OCI-LY1 (cell line): Measurements from ENCODE around the gene GCDH.

ENCODE experiments used
- H2AFZ ChIP-seq: fragments of 200-600 bp; sonication (generic), shearing (Covaris generic); 2 replicates; pipeline ENCODE4 v1.6.0; 2014; ENCODE audit warnings: antibody characterized with exemption, mild to moderate bottlenecking, low read length
- H3F3A ChIP-seq: fragments of 200-600 bp; sonication (generic), shearing (Covaris generic); 2 replicates; pipeline ENCODE4 v1.6.0; 2014; ENCODE audit warnings: mild to moderate bottlenecking, antibody characterized with exemption, low read length, moderate library complexity; ENCODE audit not compliant: insufficient read depth
- H3K27ac ChIP-seq: fragments of 200-600 bp; sonication (generic); 2 replicates; pipeline ENCODE4 v1.5.1; 2014; ENCODE audit warnings: low read length, mixed run types, mild to moderate bottlenecking, low read depth; ENCODE audit not compliant: poor library complexity, severe bottlenecking
- H3K27me3 ChIP-seq: fragments of 200-600 bp; sonication (generic); 2 replicates; pipeline ENCODE4 v1.6.0; 2014; ENCODE audit warnings: antibody characterized with exemption, mild to moderate bottlenecking, low read length, moderate library complexity; ENCODE audit not compliant: insufficient read depth
- H3K36me3 ChIP-seq: fragments of 200-600 bp; sonication (generic); 2 replicates; pipeline ENCODE4 v1.6.1; 2014; ENCODE audit warnings: mild to moderate bottlenecking, antibody characterized with exemption, low read length, moderate library complexity, mixed read lengths; ENCODE audit not compliant: insufficient read depth
- H3K4me1 ChIP-seq: fragments of 200-600 bp; sonication (generic); 2 replicates; pipeline ENCODE4 v1.5.1; 2014; ENCODE audit warnings: mild to moderate bottlenecking, low read length, moderate library complexity; ENCODE audit not compliant: insufficient read depth, severe bottlenecking
- H3K4me2 ChIP-seq: fragments of 200-600 bp; sonication (generic), shearing (Covaris generic); 2 replicates; pipeline ENCODE4 v1.6.1; 2014; ENCODE audit warnings: low read length
- H3K4me3 ChIP-seq: fragments of 200-600 bp; sonication (generic); 2 replicates; pipeline ENCODE4 v1.5.1; 2014; ENCODE audit warnings: low read length, low read depth, mild to moderate bottlenecking, mixed read lengths; ENCODE audit not compliant: poor library complexity, severe bottlenecking
- H3K79me2 ChIP-seq: fragments of 200-600 bp; shearing (Covaris generic); 2 replicates; pipeline ENCODE4 v1.6.1; 2016; ENCODE audit warnings: mixed run types, low read length, mixed read lengths; ENCODE audit not compliant: insufficient read depth
- H3K9ac ChIP-seq: fragments of 200-600 bp; sonication (generic), shearing (Covaris generic); 2 replicates; pipeline ENCODE4 v1.6.1; 2014; ENCODE audit warnings: mild to moderate bottlenecking, low read length, mixed read lengths
- H3K9me2 ChIP-seq: fragments of 200-600 bp; sonication (generic), shearing (Covaris generic); 2 replicates; pipeline ENCODE4 v1.6.1; 2014; ENCODE audit warnings: low read depth, mild to moderate bottlenecking, low read length, mixed read lengths
- H3K9me3 ChIP-seq: fragments of 200-600 bp; shearing (Covaris generic); 2 replicates; pipeline ENCODE4 v1.6.1; 2014; ENCODE audit warnings: low read length, mixed read lengths
- H4K20me1 ChIP-seq: fragments of 200-600 bp; sonication (generic), shearing (Covaris generic); 2 replicates; pipeline ENCODE4 v1.6.0; 2016; ENCODE audit warnings: mild to moderate bottlenecking, low read length; ENCODE audit not compliant: insufficient read depth
- EZH2 ChIP-seq: fragments of 200-600 bp; sonication (generic), shearing (Covaris generic); IDR thresholded peaks from 2 replicates; pipeline ENCODE4 v1.8.0; 2017; ENCODE audit warnings: borderline replicate concordance, mixed run types, mild to moderate bottlenecking, antibody characterized with exemption, low read length, moderate library complexity, mixed read lengths
- TF ChIP-seq, protein P1 (sequence below): fragments of 200-600 bp; sonication (generic), shearing (Covaris generic); IDR thresholded peaks from 2 replicates; pipeline ENCODE4 v1.5.1; 2017; ENCODE audit warnings: mild to moderate bottlenecking, antibody characterized with exemption, low read length, moderate library complexity, mixed read lengths

The GCDH gene

DNA sequence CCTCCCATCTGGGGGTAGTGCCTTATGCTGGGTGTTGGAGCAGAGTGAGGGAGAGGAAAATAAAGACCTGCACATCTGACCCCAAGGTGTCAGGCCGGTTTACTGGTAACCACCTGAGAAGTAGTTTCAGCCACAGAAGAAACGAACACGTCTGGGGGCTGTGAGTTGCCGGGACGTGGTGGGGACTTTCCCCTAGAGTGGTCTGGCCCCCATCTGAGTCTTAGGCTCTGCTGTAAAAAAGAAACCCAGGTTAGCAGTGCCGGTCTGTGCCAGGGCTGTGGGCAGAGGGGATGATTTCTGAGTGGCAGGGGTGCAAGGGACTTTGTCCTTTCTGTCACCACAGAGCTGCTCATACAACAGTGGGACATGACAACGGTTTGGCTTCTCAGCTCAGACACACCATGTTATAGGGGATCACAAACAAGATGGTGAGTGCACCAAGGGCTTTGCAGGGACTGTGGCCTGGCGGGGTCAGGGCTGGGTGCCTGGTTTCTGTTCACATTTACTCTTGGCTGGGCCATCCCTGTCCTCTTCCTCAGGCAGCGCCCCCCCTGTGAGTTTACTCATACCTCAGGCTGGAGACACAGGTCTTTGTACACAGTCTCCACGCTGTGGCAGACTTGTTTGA lies 9.0 kb downstream of the GCDH start:
- Histone ChIP-seq H3K9me3 (no peaks in the 10 kb centered on the region), H3K27me3 (no peaks in the 10 kb centered on the region), H2AFZ (no peak overlapping the region), H3K9ac (peak overlapping the region; percentile 18; the same call in 1 of the 2 replicates), H4K20me1 (no peaks in the 10 kb centered on the region), H3K27ac (peak overlapping the region; percentile 76), H3K4me2 (no peak overlapping the region), H3K79me2 (no peaks in the 10 kb centered on the region), H3K9me2 (no peaks in the 10 kb centered on the region), H3K4me1 (peaks cover 3% of the 10 kb centered on the region), H3K4me3 (no peak overlapping the region), H3F3A (no peaks in the 10 kb centered on the region), H3K36me3 (peaks cover 9% of the 10 kb centered on the region; the same call in 1 of the 2 replicates)
- TF ChIP-seq, protein P1, sequence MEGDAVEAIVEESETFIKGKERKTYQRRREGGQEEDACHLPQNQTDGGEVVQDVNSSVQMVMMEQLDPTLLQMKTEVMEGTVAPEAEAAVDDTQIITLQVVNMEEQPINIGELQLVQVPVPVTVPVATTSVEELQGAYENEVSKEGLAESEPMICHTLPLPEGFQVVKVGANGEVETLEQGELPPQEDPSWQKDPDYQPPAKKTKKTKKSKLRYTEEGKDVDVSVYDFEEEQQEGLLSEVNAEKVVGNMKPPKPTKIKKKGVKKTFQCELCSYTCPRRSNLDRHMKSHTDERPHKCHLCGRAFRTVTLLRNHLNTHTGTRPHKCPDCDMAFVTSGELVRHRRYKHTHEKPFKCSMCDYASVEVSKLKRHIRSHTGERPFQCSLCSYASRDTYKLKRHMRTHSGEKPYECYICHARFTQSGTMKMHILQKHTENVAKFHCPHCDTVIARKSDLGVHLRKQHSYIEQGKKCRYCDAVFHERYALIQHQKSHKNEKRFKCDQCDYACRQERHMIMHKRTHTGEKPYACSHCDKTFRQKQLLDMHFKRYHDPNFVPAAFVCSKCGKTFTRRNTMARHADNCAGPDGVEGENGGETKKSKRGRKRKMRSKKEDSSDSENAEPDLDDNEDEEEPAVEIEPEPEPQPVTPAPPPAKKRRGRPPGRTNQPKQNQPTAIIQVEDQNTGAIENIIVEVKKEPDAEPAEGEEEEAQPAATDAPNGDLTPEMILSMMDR, result no peak
- no peak for TF ChIP-seq EZH2

DNA sequence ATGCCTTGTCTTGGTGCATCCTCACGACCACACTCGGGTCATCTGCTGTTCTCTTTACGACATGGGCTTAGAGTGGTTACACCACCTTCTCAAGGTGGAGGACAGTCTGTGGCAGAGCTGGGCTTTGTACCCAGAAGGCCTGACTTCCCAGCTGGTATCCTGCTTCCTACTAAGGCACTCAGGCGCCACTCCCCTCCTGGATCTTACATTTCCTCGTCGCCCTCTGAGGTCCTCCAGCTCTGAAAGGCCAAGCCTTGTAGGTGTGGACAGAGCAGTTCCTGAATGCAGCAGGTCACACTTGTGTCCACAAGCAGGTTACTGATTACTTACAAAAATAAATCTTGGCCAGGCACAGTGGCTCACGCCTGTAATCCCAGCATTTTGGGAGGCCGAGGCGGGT lies 16.2 kb downstream of the GCDH start:
- Histone ChIP-seq H3K4me1 (no peaks in the 10 kb centered on the region), H3F3A (no peaks in the 10 kb centered on the region), H3K9me3 (no peaks in the 10 kb centered on the region), H3K4me2 (no peak overlapping the region), H3K27me3 (no peaks in the 10 kb centered on the region), H3K9me2 (no peaks in the 10 kb centered on the region), H4K20me1 (no peaks in the 10 kb centered on the region), H3K27ac (no peak overlapping the region), H3K9ac (no peak overlapping the region), H2AFZ (no peak overlapping the region), H3K79me2 (no peaks in the 10 kb centered on the region), H3K4me3 (no peak overlapping the region), H3K36me3 (no peaks in the 10 kb centered on the region)
- no peak for TF ChIP-seq EZH2
- TF ChIP-seq, protein P1, result no peak

DNA sequence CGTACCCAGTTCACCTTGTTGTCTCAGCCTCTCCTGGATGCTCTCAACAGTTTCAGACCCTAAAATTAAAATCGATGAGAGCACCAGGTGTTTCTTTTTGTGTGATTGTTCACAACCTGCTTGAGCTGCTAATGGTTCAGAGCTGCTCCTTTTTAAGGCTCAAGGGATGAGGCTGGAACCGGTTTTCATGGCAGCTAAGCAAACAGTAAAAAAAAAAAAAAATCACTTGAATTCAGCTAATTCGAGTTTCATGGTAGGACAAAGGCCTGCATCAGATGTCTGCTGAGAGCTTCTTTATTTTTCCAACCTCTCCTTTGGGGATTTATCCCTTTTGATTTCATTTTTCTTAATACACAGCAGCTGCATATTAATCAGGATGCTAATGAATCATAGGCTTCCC lies 21.6 kb downstream of the GCDH start:
- Histone ChIP-seq H3K9me2 (no peaks in the 10 kb centered on the region), H3K4me1 (peaks cover 18% of the 10 kb centered on the region), H3K36me3 (no peaks in the 10 kb centered on the region), H3K79me2 (no peaks in the 10 kb centered on the region), H3K4me3 (no peak overlapping the region), H3K4me2 (no peak overlapping the region), H2AFZ (no peak overlapping the region), H3K9me3 (no peaks in the 10 kb centered on the region), H3F3A (no peaks in the 10 kb centered on the region), H3K9ac (no peak overlapping the region), H3K27me3 (no peaks in the 10 kb centered on the region), H4K20me1 (no peaks in the 10 kb centered on the region), H3K27ac (no peak overlapping the region)
- TF ChIP-seq, protein P1, result no peak
- no peak for TF ChIP-seq EZH2
